Measurements from ENCODE around the gene EEF1AKMT3.

The EEF1AKMT3 gene

GRCh38 chr12:57751432-57751787 is 21.0 kb upstream of the EEF1AKMT3 start:
- FAIRE-seq: no peak

DNA sequence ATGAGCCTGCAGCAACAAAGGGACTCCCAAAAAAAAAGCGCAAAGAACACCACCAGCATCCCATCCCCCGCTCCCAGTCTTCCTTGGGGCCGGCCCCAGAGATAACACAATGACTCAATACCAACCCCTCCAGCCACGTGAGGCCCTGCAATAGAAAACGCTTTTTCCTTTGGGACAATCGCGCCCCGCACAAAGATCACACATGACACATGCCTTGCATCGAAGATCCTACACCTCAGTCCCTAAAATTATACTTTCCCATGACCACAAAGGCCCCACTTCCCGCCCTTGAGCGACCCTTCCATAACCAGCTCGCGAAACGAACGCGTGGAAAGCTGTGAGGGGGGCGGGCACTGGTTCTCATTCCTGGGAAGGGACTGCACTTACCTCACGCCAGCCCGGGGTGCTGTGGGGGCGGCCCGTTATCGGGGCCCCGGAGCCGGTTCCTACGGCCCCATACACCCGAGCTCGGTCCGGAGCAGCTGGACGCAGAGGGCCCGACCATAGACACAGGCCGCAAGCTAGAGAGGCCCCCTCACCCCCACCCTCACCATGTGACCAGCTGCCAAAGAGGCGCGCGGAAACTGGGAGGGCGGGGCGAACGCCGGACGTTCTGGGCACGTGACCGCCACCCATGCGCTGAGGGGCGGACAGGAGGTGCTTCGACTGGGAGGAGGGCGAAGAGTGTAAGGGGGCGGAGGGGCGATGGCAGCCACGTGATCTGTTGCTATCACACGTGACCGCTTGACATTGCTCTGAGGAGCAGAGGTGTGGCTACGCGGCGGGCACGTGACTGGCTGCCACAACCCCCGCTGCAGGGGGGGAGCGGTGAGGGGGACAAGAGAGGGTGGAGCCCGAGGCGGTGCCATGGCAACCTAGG is 20.4 kb upstream of the EEF1AKMT3 start, which contains the start of gene CDK4:
Gene CDK4, minus strand, starts transcription at position 523 of the 880 bp plus-strand sequence. CDS start 593 bp downstream, outside the sequence.
- no peak for FAIRE-seq

- FAIRE-seq: no peak
Measured at GRCh38 chr12:57752668-57753000, 19.8 kb upstream of the EEF1AKMT3 start.

DNA sequence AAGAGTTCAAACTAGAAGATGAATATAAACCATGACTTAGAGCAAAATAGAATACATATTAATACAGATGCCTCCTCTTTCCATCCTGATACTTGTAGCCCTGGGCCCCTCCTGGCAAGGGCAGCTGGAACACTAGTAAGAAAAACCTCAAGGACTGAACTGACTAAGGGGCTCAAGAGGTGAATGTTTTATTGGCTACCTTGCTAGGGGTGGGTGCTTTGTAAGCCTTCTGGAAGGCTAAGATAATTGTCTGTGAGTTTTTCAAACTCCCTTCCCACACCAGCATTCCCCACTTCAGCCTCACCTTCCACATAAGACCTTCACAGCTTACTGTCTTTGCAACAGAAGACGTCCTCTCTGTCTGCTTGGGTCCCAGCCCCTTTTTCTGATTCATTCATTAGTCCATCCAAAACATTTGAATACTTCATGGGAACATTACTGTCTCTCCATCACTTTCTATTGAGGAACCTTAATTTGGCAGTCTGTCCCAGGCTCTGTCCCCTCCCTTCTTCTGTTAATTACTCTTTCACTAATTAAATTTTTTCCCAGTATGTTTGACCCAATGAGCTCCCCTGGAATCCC is 18.6 kb upstream of the EEF1AKMT3 start:
- FAIRE-seq: no peak

DNA sequence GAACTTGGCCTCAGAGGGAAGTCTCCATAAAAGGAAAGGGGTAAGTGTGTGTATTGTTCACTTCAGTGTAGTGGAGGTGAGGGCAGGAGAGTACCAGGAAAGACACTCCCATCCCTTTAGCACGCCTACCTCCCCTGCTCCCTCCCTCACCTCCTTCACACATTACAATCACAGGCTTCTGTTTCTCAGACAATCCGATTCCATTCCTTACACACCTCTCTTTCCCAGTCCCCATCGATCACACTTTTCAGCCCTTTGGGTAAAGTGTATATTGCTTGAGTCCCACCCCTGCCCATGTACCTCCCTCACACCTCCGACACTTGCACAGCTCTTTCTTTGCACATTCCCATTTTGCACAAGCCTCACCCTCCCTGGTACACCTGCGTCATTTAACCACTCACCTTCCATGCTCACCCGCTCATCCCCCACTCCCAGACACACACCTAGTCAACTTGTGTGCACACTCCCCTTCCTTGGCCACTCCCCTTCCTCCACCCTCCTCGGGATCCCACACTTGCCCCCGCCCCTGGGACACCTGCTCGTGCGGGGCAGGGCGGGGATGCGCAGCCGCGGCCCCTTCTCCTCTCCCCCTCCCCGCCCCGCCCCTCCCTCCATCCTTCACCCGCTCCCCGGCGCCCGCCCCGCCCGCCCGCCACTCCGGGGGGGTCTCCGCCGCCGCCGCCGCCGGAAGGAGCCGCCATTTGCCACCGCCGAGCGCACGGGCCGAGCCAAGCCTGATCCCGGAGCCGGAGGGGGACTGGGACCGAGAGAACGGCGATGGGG is 17.8 kb upstream of the EEF1AKMT3 start, which contains the start of gene MARCHF9:
Gene MARCHF9, plus strand, starts transcription at position 693 of the 783 bp plus-strand sequence. CDS start 426 bp downstream, outside the sequence.
- FAIRE-seq: no peak

- no peak for FAIRE-seq
Measured at GRCh38 chr12:57755194-57755453, 17.3 kb upstream of the EEF1AKMT3 start.

DNA sequence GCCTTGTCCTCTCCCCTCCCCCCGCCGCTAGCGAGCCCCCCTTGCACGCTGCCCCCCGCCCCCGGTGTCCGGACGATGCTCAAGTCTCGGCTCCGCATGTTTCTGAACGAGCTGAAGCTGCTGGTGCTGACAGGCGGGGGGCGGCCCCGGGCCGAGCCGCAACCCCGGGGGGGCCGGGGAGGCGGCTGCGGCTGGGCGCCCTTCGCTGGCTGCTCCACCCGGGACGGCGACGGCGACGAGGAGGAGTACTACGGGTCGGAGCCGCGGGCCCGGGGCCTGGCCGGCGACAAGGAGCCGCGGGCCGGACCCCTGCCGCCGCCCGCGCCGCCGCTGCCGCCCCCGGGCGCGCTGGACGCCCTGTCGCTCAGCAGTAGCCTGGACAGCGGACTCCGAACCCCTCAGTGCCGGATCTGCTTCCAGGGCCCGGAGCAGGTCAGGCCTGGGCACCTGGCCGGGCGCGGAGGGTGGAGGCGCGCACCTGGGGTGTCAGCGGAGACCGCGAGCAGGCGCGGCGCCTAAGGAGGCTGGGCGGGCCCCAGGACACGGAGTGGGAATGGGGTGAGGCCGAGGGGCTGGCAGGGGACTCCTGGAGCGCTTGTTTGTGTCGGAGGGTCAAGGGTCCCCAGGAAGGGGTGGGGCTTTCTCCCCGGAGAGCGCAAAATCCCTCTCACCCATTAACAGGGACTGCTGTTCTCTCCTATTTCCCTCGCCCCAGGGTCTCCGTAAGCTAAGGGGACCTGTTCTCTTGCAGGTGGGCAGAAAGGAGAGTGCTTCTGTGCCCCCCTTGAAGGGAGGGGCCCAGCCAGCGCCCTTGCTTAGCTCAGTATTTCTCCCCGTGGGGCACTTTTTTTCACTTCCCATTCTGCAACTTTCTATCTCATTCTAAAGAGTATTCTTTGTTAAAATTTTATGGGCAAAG is 16.7 kb upstream of the EEF1AKMT3 start:
- FAIRE-seq: no peak

GRCh38 chr12:57756406-57757341 is 15.7 kb upstream of the EEF1AKMT3 start:
- FAIRE-seq: no peak

- FAIRE-seq: no peak
Measured at GRCh38 chr12:57757771-57758170, 14.6 kb upstream of the EEF1AKMT3 start.

DNA sequence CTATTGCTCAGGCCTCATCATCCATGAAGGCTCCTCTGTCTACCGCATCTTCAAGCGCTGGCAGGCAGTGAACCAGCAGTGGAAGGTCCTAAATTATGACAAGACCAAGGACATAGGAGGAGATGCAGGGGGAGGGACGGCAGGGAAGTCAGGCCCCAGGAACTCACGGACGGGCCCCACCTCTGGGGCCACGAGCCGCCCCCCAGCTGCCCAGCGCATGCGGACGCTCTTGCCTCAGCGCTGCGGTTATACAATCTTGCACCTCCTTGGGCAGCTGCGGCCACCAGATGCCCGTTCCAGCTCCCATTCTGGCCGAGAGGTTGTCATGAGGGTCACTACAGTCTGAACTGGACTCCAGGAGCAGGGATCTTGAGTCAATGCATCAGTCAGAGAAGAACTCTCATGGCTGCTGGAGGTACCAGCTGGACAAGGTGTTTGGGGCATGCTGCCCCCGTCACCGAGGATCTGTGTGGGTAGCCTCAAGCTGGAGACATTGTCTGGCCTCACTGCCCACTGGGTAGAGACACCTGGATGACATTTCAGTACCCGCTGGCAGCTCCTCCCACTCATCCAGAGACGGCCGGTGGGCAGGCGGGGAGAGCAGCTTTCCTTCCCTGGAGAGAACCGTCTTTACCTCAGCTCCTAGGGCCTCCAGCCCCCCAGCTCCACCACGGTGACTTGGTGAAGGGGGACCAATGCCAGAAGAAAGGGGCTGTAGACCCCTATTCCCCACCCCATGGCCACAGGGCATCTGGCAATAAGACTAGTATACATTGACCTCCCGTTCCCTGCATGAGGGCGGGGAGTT is 13.7 kb upstream of the EEF1AKMT3 start:
- no peak for FAIRE-seq

- FAIRE-seq: no peak
Measured at GRCh38 chr12:57759360-57759980, 12.9 kb upstream of the EEF1AKMT3 start.

DNA sequence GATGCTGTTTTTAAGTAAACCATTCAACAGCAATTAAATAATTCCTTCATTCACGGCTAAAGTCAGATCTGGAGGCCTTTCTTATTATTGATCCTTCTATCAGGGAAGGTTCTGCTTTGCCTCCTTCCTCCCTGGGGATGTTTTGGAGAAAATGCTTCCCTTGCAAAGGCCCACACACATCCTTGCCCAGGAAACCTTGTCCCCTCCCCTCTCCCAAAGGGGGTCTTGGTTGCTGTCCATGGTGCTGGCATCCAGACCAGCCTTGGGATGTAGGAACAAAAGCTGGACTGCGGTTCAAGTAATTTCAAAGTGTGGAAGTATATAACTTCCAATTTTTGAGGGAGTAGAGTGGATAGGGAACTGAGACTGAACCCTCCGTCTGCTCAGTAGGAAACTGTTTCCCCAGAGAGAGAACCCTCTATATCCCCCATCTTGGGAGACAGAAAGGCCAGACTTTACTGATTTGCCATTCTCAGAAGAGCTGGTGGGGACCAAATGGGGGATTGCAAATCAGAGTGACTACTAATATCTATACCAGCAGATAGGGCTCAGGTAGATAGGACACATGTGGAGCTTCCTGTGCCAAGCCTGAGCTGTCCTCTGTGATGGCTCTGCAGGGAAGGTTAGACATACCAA is 11.9 kb upstream of the EEF1AKMT3 start:
- no peak for FAIRE-seq

DNA sequence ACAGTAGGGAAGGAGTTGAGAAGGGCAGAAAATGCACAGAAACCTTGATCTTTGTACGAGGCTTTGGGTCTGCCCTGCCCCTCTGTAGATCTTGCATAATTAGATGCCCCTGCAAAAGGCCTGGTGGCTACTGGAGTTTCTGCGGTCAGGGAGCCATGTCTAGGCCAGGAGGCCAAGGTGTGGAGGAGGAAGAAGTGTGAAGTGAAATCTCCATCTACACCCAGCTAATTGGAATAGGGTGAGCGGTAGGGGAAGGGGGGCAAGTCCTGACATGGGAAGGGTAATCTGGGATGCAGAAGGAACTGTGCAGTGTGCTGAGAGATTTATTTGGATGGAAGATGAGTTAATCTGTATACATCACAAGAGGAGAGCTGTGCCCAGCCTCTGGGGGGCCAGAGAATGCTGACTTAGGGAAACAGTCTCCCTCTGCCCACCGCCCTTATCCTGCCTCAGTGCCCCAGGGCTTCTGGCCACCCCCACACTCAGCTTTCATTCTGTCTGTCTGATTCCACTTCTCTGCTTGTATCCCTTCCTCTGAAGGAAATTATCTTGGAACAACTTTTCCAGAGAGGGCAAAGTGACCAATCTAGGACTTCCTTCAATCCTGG is 10.9 kb upstream of the EEF1AKMT3 start:
- FAIRE-seq: no peak

GRCh38 chr12:57762463-57762862 is 10.0 kb upstream of the EEF1AKMT3 start:
- no peak for FAIRE-seq

DNA sequence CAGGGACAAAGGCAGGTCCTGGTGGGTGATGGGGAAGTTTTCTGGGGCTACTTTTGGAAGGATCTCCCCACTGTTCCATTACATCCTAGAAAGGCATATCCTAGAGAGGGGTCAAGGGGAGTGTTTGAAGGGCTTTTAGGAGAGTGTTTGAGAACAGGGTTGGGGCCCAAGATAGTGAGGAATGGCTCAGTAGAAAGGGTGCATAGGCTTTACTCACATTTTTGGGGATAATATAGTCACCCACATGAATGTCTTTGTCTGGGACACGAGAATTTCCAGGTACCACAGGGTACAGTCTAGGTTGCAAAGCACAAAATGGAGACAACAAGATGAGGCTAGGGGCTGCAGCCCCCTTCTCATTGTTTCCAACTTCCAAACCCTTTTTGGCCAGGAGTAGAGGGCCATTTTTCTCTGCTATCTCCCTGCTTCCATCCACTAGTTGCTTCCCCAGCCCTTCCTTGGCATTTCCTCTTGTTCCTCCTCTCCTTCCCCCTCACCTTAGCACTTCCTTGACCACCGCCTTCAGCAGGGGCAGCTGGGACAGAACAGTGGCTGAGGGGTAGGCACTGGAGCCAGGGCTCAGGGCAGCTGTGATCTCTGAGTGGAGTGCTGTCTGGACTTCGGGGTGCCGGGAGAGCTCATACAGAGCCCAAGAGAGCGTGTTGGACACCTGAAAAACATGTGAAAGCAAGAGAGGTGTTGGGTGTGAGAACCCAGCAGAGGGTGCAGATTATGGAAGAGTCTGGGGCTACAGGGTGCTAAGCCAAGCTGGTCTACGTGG is 8.3 kb upstream of the EEF1AKMT3 start:
- no peak for FAIRE-seq

GRCh38 chr12:57764662-57765002 is 7.8 kb upstream of the EEF1AKMT3 start:
- no peak for FAIRE-seq

- no peak for FAIRE-seq
Measured at GRCh38 chr12:57765003-57765697, 7.3 kb upstream of the EEF1AKMT3 start.

Measured in colon (tissue), 2 donors.